CD14-positive monocyte (primary cell): ENCODE results near the gene MYH7. TPM values are rescaled to one million over a fixed set of nuclear protein-coding genes. Genes with fewer than 3 reads are reported as not detected.

ENCODE experiments used
- DNase-seq, 3 donors: peaks; one replicate each; pipeline ENCODE4 v3.0.0-alpha.2; 2011 to 2022
- H2AFZ ChIP-seq: 2 replicates; pipeline ENCODE4 v1.6.0; 2012; ENCODE audit warnings: mild to moderate bottlenecking, low read depth, low read length, inconsistent platforms; ENCODE audit not compliant: insufficient read depth, poor library complexity, severe bottlenecking
- H3K27ac ChIP-seq, 2 donors: 1 replicate in 1 of 2; 2 replicates in 1 of 2; pipeline ENCODE4 v1.5.1; 2012 to 2013; ENCODE audit warnings: low read length in 2 of 2, control low read depth in 1 of 2, inconsistent platforms in 1 of 2, low read depth in 1 of 2, mild to moderate bottlenecking in 1 of 2
- H3K27me3 ChIP-seq, 2 donors: one replicate each; pipeline versions ENCODE4 v1.6.0 to v1.6.1; 2011 to 2013; ENCODE audit warnings: low read length in 2 of 2; ENCODE audit not compliant: control insufficient read depth in 2 of 2, insufficient read depth in 2 of 2
- H3K36me3 ChIP-seq, 2 donors: replicated peaks in 1 of 2; 1 replicate in 1 of 2; 2 replicates in 1 of 2; pipeline versions ENCODE4 v1.5.1 to v1.6.1; 2012 to 2013; ENCODE audit warnings: low read length in 2 of 2, control low read depth in 1 of 2, inconsistent platforms in 1 of 2, mild to moderate bottlenecking in 1 of 2; ENCODE audit not compliant: insufficient read depth in 2 of 2, control insufficient read depth in 1 of 2
- H3K4me1 ChIP-seq, 2 donors: 1 replicate in 1 of 2; 2 replicates in 1 of 2; pipeline versions ENCODE4 v1.5.1 to v1.6.1; 2012 to 2013; ENCODE audit warnings: low read length in 2 of 2, control low read depth in 1 of 2, inconsistent platforms in 1 of 2, mild to moderate bottlenecking in 1 of 2, moderate library complexity in 1 of 2; ENCODE audit not compliant: insufficient read depth in 2 of 2, control insufficient read depth in 1 of 2
- H3K4me2 ChIP-seq: replicated peaks from 2 replicates; pipeline ENCODE3; 2012; ENCODE audit warnings: low read length, moderate library complexity, mild to moderate bottlenecking; ENCODE audit not compliant: poor library complexity, severe bottlenecking; ENCODE audit errors: extremely low read depth
- H3K4me3 ChIP-seq, 3 experiments: fragments of 200-600 bp in 1 of 3; sonication (generic) in 1 of 3; replicated peaks in 1 of 3; 1 replicate in 2 of 3; 2 replicates in 1 of 3; pipeline ENCODE4 v1.5.1; 2011 to 2013; ENCODE audit warnings: low read length in 3 of 3, mild to moderate bottlenecking in 3 of 3, control low read depth in 2 of 3, low read depth in 2 of 3, inconsistent platforms in 1 of 3, moderate library complexity in 1 of 3
- H3K79me2 ChIP-seq: 2 replicates; pipeline ENCODE4 v1.6.0; 2012; ENCODE audit warnings: mild to moderate bottlenecking, control low read depth, inconsistent platforms, low read length, moderate library complexity; ENCODE audit not compliant: insufficient read depth
- H3K9ac ChIP-seq: 2 replicates; pipeline ENCODE4 v1.6.0; 2017; ENCODE audit warnings: low read length, mild to moderate bottlenecking; ENCODE audit not compliant: insufficient read depth, poor library complexity, severe bottlenecking
- H3K9me3 ChIP-seq, 2 donors: replicated peaks in 1 of 2; 1 replicate in 1 of 2; 2 replicates in 1 of 2; pipeline versions ENCODE4 v1.5.1 to v1.6.1; 2012 to 2013; ENCODE audit warnings: low read length in 2 of 2, control low read depth in 1 of 2; ENCODE audit not compliant: control insufficient read depth in 1 of 2, insufficient read depth in 1 of 2
- H4K20me1 ChIP-seq: 2 replicates; pipeline ENCODE4 v1.6.0; 2012; ENCODE audit warnings: mild to moderate bottlenecking, low read length, control low read depth, moderate library complexity; ENCODE audit not compliant: insufficient read depth
- H3K27ac Mint-ChIP-seq, 7 donors: one replicate each; pipeline ENCODE4 v1.8.0; 2020; ENCODE audit warnings: mild to moderate bottlenecking in 7 of 7, mixed read lengths in 7 of 7, moderate library complexity in 6 of 7, inconsistent platforms in 2 of 7
- H3K27me3 Mint-ChIP-seq, 3 donors: one replicate each; pipeline ENCODE4 v1.8.0; 2021 to 2022; ENCODE audit warnings: low read depth in 3 of 3, mild to moderate bottlenecking in 3 of 3, mixed read lengths in 3 of 3, moderate library complexity in 3 of 3, inconsistent platforms in 1 of 3
- H3K36me3 Mint-ChIP-seq, 2 donors: one replicate each; pipeline ENCODE4 v1.8.0; 2020; ENCODE audit warnings: mixed read lengths in 2 of 2, inconsistent platforms in 1 of 2, mild to moderate bottlenecking in 1 of 2
- H3K4me1 Mint-ChIP-seq: one replicate; pipeline ENCODE4 v1.8.0; 2020; ENCODE audit warnings: mild to moderate bottlenecking, mixed read lengths
- H3K4me3 Mint-ChIP-seq, 2 donors: one replicate each; pipeline ENCODE4 v1.8.0; 2020; ENCODE audit warnings: mild to moderate bottlenecking in 2 of 2, mixed read lengths in 2 of 2, moderate library complexity in 1 of 2
- H3K9me3 Mint-ChIP-seq, 7 donors: one replicate each; pipeline ENCODE4 v1.8.0; 2020 to 2022; ENCODE audit warnings: mixed read lengths in 7 of 7, mild to moderate bottlenecking in 6 of 7, moderate library complexity in 6 of 7, inconsistent platforms in 2 of 7
- CTCF ChIP-seq: fragments of 200-600 bp; IDR thresholded peaks from one replicate; pipeline ENCODE4 v1.8.0; 2022; ENCODE audit warnings: antibody characterized with exemption, mild to moderate bottlenecking
- WGBS: methylation state at CpG from one replicate; pipeline ENCODE4 v1.1.5; 2013; ENCODE audit warnings: missing lambda C conversion rate; ENCODE audit not compliant: insufficient coverage; 5-methylcytosine and 5-hydroxymethylcytosine counted together
- intact Hi-C, 2 donors: fragments of 100-400 bp; cut with micrococcal nuclease; formaldehyde crosslinking; loops; one replicate each; pipeline versions ENCODE4 v1.15.0 to v1.15.1; 2023
- polyA plus RNA-seq, 3 donors: library from polyadenylated mRNA; depleted of rRNA in 1 of 3; unstranded in 2 of 3; stranded (reverse) in 1 of 3; fragments of 300-500 nt in 2 of 3; fragments of >200 nt in 1 of 3; fragmentation: Illumina TruSeq in 2 of 3; gene quantifications; 1 replicate in 2 of 3; 2 replicates in 1 of 3; pipeline ENCODE4 v1.2.3, GENCODE V29; 2012 to 2021

MYH7 gene
- polyA plus RNA-seq, 3 donors: not detected

- Histone ChIP-seq H3K27ac (no peak overlapping the region), H3K4me2 (no peak overlapping the region), H3K79me2 (no peaks in the 10 kb centered on the region), H3K27me3 (peaks cover 0 to 2% of the 10 kb centered on the region in 2 donors), H3K4me3 (no peak overlapping the region), H2AFZ (no peak overlapping the region), H3K36me3 (no peaks in the 10 kb centered on the region), H3K9me3 (no peaks in the 10 kb centered on the region), H3K9ac (no peak overlapping the region), H3K4me1 (no peaks in the 10 kb centered on the region), H4K20me1 (no peaks in the 10 kb centered on the region)
- DNase-seq: no peak
- Mint-ChIP-seq H3K4me1 (no peaks in the 10 kb centered on the region), H3K4me3 (no peak overlapping the region), H3K36me3 (no peaks in the 10 kb centered on the region), H3K27ac (no peak overlapping the region), H3K27me3 (peaks cover 11 to 16% (median 11%) of the 10 kb centered on the region in 3 donors), H3K9me3 (no peaks in the 10 kb centered on the region)
- intact Hi-C loops: no loop called here
- no peak for TF ChIP-seq CTCF
- 67% methylated on average over 1 of the region's 2 CpGs for WGBS
Observed at GRCh38 chr14:23450379-23450778, 14.9 kb upstream of the MYH7 start.

- Mint-ChIP-seq H3K36me3 (no peaks in the 10 kb centered on the region), H3K27ac (no peak overlapping the region), H3K9me3 (no peaks in the 10 kb centered on the region), H3K27me3 (peaks cover 8 to 11% (median 9%) of the 10 kb centered on the region in 3 donors), H3K4me1 (no peaks in the 10 kb centered on the region), H3K4me3 (no peak overlapping the region)
- Histone ChIP-seq H3K4me3 (no peak overlapping the region), H3K9ac (no peak overlapping the region), H3K27ac (no peak overlapping the region), H3K4me1 (no peaks in the 10 kb centered on the region), H3K36me3 (no peaks in the 10 kb centered on the region), H3K4me2 (no peak overlapping the region), H2AFZ (no peak overlapping the region), H3K27me3 (peaks cover 0 to 2% of the 10 kb centered on the region in 2 donors), H3K79me2 (no peaks in the 10 kb centered on the region), H4K20me1 (no peaks in the 10 kb centered on the region), H3K9me3 (no peaks in the 10 kb centered on the region)
- intact Hi-C loops: no loop called here
- 100% methylated on average over 1 of the region's 1 CpG for WGBS
- TF ChIP-seq CTCF: no peak
- DNase-seq: no peak
Observed at GRCh38 chr14:23449314-23449713, 13.9 kb upstream of the MYH7 start.
